ENCODE data around the gene RFX4. TPM values are rescaled to one million over a fixed set of nuclear protein-coding genes. Genes with fewer than 3 reads are reported as not detected.
"Not testable (repeated sequence)": the region's sequence is repeated elsewhere in the genome, so short reads cannot be mapped to it uniquely, and the experiment has no call there.

Gene RFX4
- total RNA-seq, 1 experiment from 2014 or later, result not detected

GRCh38 chr12:106605254-106605653 is 22.4 kb downstream of the RFX4 start:
- Histone ChIP-seq H3K27ac (ENCODE audit: low read depth, low read length) (no peak overlapping the region), H3K4me2 (ENCODE audit: low read length) (no peak overlapping the region), H3K4me1 (ENCODE audit: control insufficient read depth in 1 of 2, insufficient read depth in 2 of 2, low read length in 2 of 2) (no peaks in the 10 kb centered on the region), H4K20me1 (ENCODE audit: insufficient read depth) (no peaks in the 10 kb centered on the region), H3K27me3 (ENCODE audit: insufficient read depth, low read length) (no peaks in the 10 kb centered on the region), H3K9me3 (ENCODE audit: control insufficient read depth in 1 of 2, insufficient read depth in 1 of 2, low read depth in 1 of 2, low read length in 2 of 2) (no peaks in the 10 kb centered on the region), H3K79me2 (ENCODE audit: insufficient read depth, low read length) (no peaks in the 10 kb centered on the region), H3K9me2 (ENCODE audit: insufficient read depth) (no peaks in the 10 kb centered on the region), H2AFZ (ENCODE audit: low read depth, low read length, poor library complexity, severe bottlenecking) (no peak overlapping the region), H3K4me3 (replicated peaks in 1 of 2; ENCODE audit: low read depth in 1 of 2, low read length in 2 of 2) (no peak overlapping the region), H3K9ac (ENCODE audit: low read length) (no peak overlapping the region), H3K36me3 (ENCODE audit: control insufficient read depth in 1 of 2, insufficient read depth in 2 of 2, low read length in 2 of 2) (no peaks in the 10 kb centered on the region)
- DNase-seq (ENCODE audit: low read depth, low spot score) (no peak), ATAC-seq (no peak)
- TF ChIP-seq CTCF (IDR thresholded peaks at IDR 0.05 in 2 of 3, conservative IDR thresholded peaks at IDR 0.05 in 1 of 3; ENCODE audit: borderline replicate concordance in 1 of 3, insufficient read depth in 1 of 3, low read depth in 2 of 3, low read length in 2 of 3) (no peak), EGR1 (IDR thresholded peaks at IDR 0.05; ENCODE audit: low read depth) (no peak)
- no TSS peak for BruUV-seq (replicated peaks)
- RAD21 ChIA-PET (ENCODE audit: low non-redundant PET in 1 of 2, low total read pairs in 2 of 2, uncharacterized antibody in 2 of 2, unreplicated experiment in 2 of 2), result no interaction called here
- intact Hi-C loops (cut with micrococcal nuclease), result no loop called here
- POLR2A ChIA-PET, result no interaction called here
- CTCF ChIA-PET, result no interaction called here

- not testable (repeated sequence) for ATAC-seq
These were observed 37.8 kb downstream of the RFX4 start for GRCh38 chr12:106620588-106620987.

More at GRCh38 chr12:106620588-106620987, 37.8 kb downstream of the RFX4 start:
- H3K9me2 ChIP-seq (ENCODE audit: insufficient read depth); H3K9ac ChIP-seq (ENCODE audit: low read length); H3K36me3 ChIP-seq (ENCODE audit: control insufficient read depth in 1 of 2, insufficient read depth in 2 of 2, low read length in 2 of 2); BruUV-seq (replicated peaks); H3K4me1 ChIP-seq (ENCODE audit: control insufficient read depth in 1 of 2, insufficient read depth in 2 of 2, low read length in 2 of 2); H3K27ac ChIP-seq (ENCODE audit: low read depth, low read length); RAD21 ChIA-PET (ENCODE audit: low non-redundant PET in 1 of 2, low total read pairs in 2 of 2, uncharacterized antibody in 2 of 2, unreplicated experiment in 2 of 2); POLR2A ChIA-PET; H4K20me1 ChIP-seq (ENCODE audit: insufficient read depth); H3K4me3 ChIP-seq (replicated peaks in 1 of 2; ENCODE audit: low read depth in 1 of 2, low read length in 2 of 2); H3K4me2 ChIP-seq (ENCODE audit: low read length); H2AFZ ChIP-seq (ENCODE audit: low read depth, low read length, poor library complexity, severe bottlenecking); H3K27me3 ChIP-seq (ENCODE audit: insufficient read depth, low read length); intact Hi-C loops (cut with micrococcal nuclease); H3K79me2 ChIP-seq (ENCODE audit: insufficient read depth, low read length); DNase-seq (ENCODE audit: low read depth, low spot score); CTCF ChIA-PET; H3K9me3 ChIP-seq (ENCODE audit: control insufficient read depth in 1 of 2, insufficient read depth in 1 of 2, low read depth in 1 of 2, low read length in 2 of 2): not testable (repeated sequence)

All from HCT116 (cell line).